Lung (tissue), 12 donors: ENCODE data around the gene CCND1. TPM values are rescaled to one million over a fixed set of nuclear protein-coding genes. Genes with fewer than 3 reads are reported as not detected.
A peak's percentile ranks its signal among the peaks of the same experiment; 100 is the strongest.

ENCODE experiments used
- ATAC-seq: fragments of 200-7000 bp; cut with Tn5 transposase; one replicate; pipeline ENCODE4 v1.9.1; 2020; ENCODE audit warnings: moderate number of reproducible peaks; ENCODE audit not compliant: insufficient read depth, low FRiP score
- DNase-seq, 3 donors: peaks; one replicate each; pipeline ENCODE4 v3.0.0-alpha.2; 2013 to 2017
- H3K27ac ChIP-seq, 2 donors: one replicate each; pipeline ENCODE4 v1.5.1; 2013; ENCODE audit warnings: mild to moderate bottlenecking in 2 of 2, moderate library complexity in 2 of 2, control low read depth in 1 of 2, inconsistent platforms in 1 of 2, low read depth in 1 of 2, low read length in 1 of 2
- H3K27me3 ChIP-seq, 3 donors: one replicate each; pipeline ENCODE4 v1.5.1; 2013; ENCODE audit warnings: low read length in 2 of 3; ENCODE audit not compliant: control insufficient read depth in 3 of 3, insufficient read depth in 3 of 3
- H3K36me3 ChIP-seq, 4 donors: one replicate each; pipeline ENCODE4 v1.5.1; 2013; ENCODE audit warnings: low read length in 4 of 4, mild to moderate bottlenecking in 1 of 4, moderate library complexity in 1 of 4; ENCODE audit not compliant: control insufficient read depth in 4 of 4, insufficient read depth in 4 of 4
- H3K4me1 ChIP-seq, 5 donors: one replicate each; pipeline ENCODE4 v1.5.1; 2013; ENCODE audit warnings: low read length in 5 of 5, mild to moderate bottlenecking in 2 of 5, moderate library complexity in 1 of 5; ENCODE audit not compliant: control insufficient read depth in 5 of 5, insufficient read depth in 5 of 5
- H3K4me3 ChIP-seq: one replicate; pipeline ENCODE4 v1.5.1; 2013; ENCODE audit warnings: mild to moderate bottlenecking, control low read depth, moderate library complexity
- H3K9ac ChIP-seq, 2 donors: one replicate each; pipeline ENCODE4 v1.5.1; 2013; ENCODE audit warnings: low read length in 2 of 2, control low read depth in 1 of 2; ENCODE audit not compliant: insufficient read depth in 1 of 2
- H3K9me3 ChIP-seq, 4 donors: one replicate each; pipeline ENCODE4 v1.5.1; 2013; ENCODE audit warnings: low read length in 3 of 4, mild to moderate bottlenecking in 1 of 4, moderate library complexity in 1 of 4; ENCODE audit not compliant: control insufficient read depth in 4 of 4, insufficient read depth in 3 of 4
- WGBS, 2 donors: extraction: QIAGEN DNeasy Blood & Tissue Kit; methylation state at CpG; one replicate each; pipeline ENCODE4 v1.1.7; 2013; 5-methylcytosine and 5-hydroxymethylcytosine counted together
- polyA plus RNA-seq, 2 donors: library from polyadenylated mRNA; stranded (reverse); fragments of 200-250 nt; gene quantifications; one replicate each; pipeline ENCODE4 v1.2.1, GENCODE V29; 2013
- total RNA-seq, 2 donors: library from RNA; depleted of rRNA in 1 of 2; stranded (reverse); fragments of >200 nt in 1 of 2; gene quantifications; one replicate each; pipeline ENCODE4 v1.2.1, GENCODE V29; 2014 to 2021
- TF ChIP-seq, protein P1 (sequence below): IDR thresholded peaks from 2 replicates; pipeline ENCODE4 v1.5.1; 2012; ENCODE audit warnings: mild to moderate bottlenecking; ENCODE audit errors: control extremely low read depth, extremely low read depth
- donor health status: control.
- donor health status: control.
- donor health status: Bipolar disorder and iron deficiency.
- donor health status: healthy.
- donor health status: DM: yes; HTN: yes; CAD: no.

Gene CCND1
- total and polyA plus RNA-seq, 4 donors = 32.1 to 190 (median 84.3) TPM

DNA sequence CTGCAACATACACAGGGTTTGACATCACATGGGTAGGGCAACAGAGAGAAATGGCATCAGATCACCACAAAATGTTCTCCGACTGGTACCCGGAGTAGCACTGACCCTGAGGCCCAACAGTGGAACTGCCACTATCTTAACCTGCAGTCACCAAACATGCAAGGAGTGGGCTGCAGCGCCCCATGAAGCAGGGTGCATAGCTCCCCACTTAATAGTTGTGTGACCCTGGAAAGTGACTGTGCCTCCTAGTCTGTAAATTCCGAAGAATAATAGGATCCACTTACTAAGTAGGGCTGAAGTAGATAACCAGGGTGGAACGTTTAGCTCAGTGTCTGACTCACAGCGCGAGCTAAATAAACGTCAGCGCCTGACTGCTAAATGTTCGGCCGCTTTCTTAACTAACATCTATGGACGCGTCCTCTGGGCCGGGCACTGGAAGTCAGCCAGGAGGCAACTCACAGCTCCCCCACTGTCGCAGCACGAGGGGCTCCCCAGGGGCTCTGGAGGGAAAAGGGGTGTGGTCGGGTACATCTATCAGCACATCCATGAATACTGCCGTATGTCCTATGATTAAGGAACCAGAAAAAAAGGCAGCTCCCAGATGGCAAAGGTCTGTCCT, 33.4 kb downstream of the CCND1 start:
- Histone ChIP-seq H3K27ac (peak overlapping the region; percentile 74 to 94), H3K27me3 (no peaks in the 10 kb centered on the region), H3K36me3 (peaks cover 0 to 13% (median 6%) of the 10 kb centered on the region in 4 donors), H3K4me1 (peaks cover 4 to 18% (median 6%) of the 10 kb centered on the region in 5 donors), H3K9ac (peak overlapping the region; percentile 71 to 77), H3K4me3 (peak overlapping the region; percentile 82), H3K9me3 (no peaks in the 10 kb centered on the region)
- TF ChIP-seq, protein P1, sequence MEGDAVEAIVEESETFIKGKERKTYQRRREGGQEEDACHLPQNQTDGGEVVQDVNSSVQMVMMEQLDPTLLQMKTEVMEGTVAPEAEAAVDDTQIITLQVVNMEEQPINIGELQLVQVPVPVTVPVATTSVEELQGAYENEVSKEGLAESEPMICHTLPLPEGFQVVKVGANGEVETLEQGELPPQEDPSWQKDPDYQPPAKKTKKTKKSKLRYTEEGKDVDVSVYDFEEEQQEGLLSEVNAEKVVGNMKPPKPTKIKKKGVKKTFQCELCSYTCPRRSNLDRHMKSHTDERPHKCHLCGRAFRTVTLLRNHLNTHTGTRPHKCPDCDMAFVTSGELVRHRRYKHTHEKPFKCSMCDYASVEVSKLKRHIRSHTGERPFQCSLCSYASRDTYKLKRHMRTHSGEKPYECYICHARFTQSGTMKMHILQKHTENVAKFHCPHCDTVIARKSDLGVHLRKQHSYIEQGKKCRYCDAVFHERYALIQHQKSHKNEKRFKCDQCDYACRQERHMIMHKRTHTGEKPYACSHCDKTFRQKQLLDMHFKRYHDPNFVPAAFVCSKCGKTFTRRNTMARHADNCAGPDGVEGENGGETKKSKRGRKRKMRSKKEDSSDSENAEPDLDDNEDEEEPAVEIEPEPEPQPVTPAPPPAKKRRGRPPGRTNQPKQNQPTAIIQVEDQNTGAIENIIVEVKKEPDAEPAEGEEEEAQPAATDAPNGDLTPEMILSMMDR = no peak
- ATAC-seq (peak; percentile 6), DNase-seq (no peak)
- WGBS, 2 donors = 17 to 25% methylated on average over 18 of the region's 18 CpGs

DNA sequence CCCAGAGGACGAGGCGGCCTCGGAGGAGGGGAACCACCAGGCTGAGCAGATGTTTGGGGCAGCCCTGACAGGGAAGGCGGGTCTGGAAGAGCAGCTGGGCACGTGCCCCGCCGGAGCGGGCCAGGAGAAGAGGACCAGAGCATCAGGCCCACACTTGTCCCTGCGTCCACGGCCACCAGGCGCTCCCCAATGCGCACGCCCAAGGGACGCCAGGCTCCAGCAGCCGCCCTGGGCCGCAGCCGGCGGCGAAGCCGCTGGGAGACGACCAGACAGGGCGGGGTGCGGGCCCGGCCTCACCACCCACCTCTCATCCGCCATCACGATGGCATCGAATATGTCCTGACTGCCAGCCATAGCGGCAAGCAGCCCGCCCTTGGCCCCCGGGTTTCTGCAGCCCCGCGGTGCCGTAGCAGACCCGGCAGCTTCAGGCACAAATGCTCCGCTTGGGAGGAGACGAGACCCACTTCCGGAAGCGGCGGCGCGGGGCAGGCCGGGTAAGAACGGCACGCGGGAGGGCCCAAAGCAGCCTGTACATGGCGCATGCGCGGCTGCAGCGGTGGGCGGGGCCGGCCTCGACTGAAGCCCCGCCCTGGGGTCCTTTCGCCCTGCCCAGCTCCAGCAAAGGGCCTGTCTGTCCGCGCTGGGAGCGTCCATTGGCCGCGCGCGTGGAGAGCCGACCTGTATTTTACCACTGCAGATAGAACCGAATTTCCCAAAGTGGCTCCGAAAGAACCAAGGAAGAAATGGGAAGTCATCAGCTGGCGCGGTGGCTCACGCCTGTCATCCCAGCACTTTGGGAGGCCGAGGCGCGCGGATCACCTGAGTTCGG, 34.1 kb downstream of the CCND1 start, which contains the start of gene LTO1:
Gene LTO1, minus strand, starts transcription at position 468 of the 829 bp plus-strand sequence. Its CDS starts 114 bp downstream, at position 354.
- no peaks in the 10 kb centered on the region for H3K27me3 ChIP-seq
- WGBS, 2 donors = 1 to 3% methylated on average over 68 to 72 of the region's 72 CpGs
- H3K9me3 ChIP-seq = no peaks in the 10 kb centered on the region
- H3K4me3 ChIP-seq = peak within 1 kb of the TSS; percentile 82
- ATAC-seq (peak; percentile 96), DNase-seq (peak; percentile 96 to 98 (median 98))
- peaks cover 0 to 9% (median 4%) of the 10 kb centered on the region in 4 donors for H3K36me3 ChIP-seq
- TF ChIP-seq, protein P1 = no peak
- H3K27ac ChIP-seq = peak within 1 kb of the TSS; percentile 74 to 94
- H3K4me1 ChIP-seq = peaks cover 4 to 14% (median 6%) of the 10 kb centered on the region in 5 donors
- H3K9ac ChIP-seq = peak within 1 kb of the TSS; percentile 71 to 77

DNA sequence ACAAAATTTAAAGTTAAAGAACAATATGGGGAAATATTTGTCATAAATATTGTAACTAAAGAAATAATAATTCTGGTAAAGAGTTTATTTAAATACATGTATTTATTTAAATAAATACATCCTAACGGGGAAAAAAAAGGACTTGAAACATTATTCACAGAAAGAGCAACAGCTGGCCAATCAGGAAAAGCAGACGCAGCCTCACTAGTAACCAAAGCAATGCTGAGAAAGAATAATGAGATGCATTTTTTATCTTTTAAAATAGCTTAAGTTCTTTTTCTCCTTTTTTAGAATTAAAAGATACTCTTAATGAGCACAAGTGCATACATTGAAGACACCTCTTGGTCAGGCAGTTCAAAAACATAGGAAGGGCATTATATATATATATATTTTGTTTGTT, 36.8 kb downstream of the CCND1 start:
- Histone ChIP-seq H3K4me1 (peaks cover 4 to 9% (median 6%) of the 10 kb centered on the region in 5 donors), H3K27me3 (no peaks in the 10 kb centered on the region), H3K27ac (no peak overlapping the region), H3K9ac (no peak overlapping the region), H3K36me3 (no peaks in the 10 kb centered on the region), H3K4me3 (no peak overlapping the region), H3K9me3 (no peaks in the 10 kb centered on the region)
- 61 to 82% methylated on average over 2 of the region's 2 CpGs for WGBS, 2 donors
- TF ChIP-seq, protein P1 = no peak
- no peak for ATAC-seq
- DNase-seq = no peak
